SK-N-SH (cell line): ENCODE measurements around the gene KLF16.

ENCODE experiments used
- CHD2 ChIP-seq: fragments of 150-350 bp; IDR thresholded peaks from 2 replicates; pipeline ENCODE4 v1.6.1; 2018; ENCODE audit warnings: low read length; ENCODE audit not compliant: partially characterized antibody
- EZH2phosphoT487 ChIP-seq: fragments of 200-600 bp; sonication (generic); IDR thresholded peaks from 2 replicates; pipeline ENCODE4 v1.6.1; 2017; ENCODE audit warnings: low read depth, mixed run types, mild to moderate bottlenecking, antibody characterized with exemption, moderate library complexity, borderline replicate concordance
- JUND ChIP-seq: IDR thresholded peaks from 2 replicates; pipeline ENCODE4 v1.4.0; 2012
- POLR2AphosphoS5 ChIP-seq: IDR thresholded peaks from 2 replicates; pipeline ENCODE4 v1.6.1; 2012; ENCODE audit warnings: low read depth, low read length
- TF ChIP-seq, protein P1 (sequence below): fragments of 200-600 bp; sonication (generic); IDR thresholded peaks from 2 replicates; pipeline ENCODE4 v1.6.1; 2017; ENCODE audit warnings: antibody characterized with exemption, mild to moderate bottlenecking, moderate library complexity

DNA sequence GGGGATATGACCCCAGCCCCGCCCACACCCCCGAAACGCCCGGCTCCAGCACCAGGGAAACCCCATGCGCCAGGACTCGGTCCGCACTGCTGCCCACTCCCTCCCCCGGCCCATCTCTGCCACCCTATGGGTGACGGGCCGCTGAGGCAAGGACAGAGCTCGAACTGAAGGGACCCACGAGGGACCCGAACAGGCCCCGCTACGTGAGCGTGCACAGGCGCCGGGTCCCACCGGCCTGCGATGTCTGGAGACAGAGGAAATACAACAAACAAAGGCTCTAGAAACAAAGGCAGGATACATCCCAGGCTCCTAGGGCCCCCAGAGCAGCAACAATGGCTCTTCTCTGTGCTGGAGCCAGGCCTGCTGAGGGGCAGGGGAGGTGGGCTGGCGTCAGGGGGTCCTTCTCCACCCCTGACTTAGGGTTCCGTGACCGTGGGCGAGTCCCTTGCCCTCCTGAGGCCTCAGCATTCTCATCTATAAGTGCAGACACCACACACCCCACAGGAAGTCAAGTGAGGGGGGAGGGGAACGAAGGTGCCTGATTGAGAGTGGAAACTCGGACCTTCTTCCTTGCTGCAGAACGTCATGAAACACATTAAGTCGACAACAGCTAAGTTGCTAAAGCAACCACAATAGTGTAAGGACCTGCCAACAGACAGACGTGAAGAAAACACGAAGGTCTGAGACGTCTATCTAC, 18.9 kb upstream of the KLF16 start:
- TF ChIP-seq, protein P1, sequence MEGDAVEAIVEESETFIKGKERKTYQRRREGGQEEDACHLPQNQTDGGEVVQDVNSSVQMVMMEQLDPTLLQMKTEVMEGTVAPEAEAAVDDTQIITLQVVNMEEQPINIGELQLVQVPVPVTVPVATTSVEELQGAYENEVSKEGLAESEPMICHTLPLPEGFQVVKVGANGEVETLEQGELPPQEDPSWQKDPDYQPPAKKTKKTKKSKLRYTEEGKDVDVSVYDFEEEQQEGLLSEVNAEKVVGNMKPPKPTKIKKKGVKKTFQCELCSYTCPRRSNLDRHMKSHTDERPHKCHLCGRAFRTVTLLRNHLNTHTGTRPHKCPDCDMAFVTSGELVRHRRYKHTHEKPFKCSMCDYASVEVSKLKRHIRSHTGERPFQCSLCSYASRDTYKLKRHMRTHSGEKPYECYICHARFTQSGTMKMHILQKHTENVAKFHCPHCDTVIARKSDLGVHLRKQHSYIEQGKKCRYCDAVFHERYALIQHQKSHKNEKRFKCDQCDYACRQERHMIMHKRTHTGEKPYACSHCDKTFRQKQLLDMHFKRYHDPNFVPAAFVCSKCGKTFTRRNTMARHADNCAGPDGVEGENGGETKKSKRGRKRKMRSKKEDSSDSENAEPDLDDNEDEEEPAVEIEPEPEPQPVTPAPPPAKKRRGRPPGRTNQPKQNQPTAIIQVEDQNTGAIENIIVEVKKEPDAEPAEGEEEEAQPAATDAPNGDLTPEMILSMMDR: no peak
- TF ChIP-seq EZH2phosphoT487 (no peak), JUND (no peak), POLR2AphosphoS5 (no peak), CHD2 (no peak)
